ENCODE data around the gene THAP11.
A peak's percentile ranks its signal among the peaks of the same experiment; 100 is the strongest.
"Not testable (repeated sequence)": the region's sequence is repeated elsewhere in the genome, so short reads cannot be mapped to it uniquely, and the experiment has no call there.

THAP11 gene

DNA sequence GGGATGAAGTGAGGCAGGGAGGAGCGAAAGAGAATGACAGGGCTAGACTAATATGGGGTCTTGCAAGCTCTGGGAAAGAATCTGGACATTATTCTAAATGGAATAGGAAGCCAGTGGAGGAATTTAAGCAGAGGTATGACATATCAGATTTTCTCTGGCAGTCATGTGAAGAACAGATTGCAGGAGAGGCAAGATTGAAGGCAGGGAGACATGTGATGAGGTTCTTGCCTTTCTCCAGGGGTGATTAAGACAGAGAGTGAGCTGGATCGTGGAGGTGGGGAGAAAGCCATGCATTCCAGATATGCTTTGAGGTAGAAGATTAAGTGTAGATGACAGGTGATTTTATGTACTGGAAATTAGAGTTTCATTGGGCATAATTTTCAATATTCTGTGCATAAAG lies 4.3 kb upstream of the THAP11 start:
- no peak for DNase-seq

DNA sequence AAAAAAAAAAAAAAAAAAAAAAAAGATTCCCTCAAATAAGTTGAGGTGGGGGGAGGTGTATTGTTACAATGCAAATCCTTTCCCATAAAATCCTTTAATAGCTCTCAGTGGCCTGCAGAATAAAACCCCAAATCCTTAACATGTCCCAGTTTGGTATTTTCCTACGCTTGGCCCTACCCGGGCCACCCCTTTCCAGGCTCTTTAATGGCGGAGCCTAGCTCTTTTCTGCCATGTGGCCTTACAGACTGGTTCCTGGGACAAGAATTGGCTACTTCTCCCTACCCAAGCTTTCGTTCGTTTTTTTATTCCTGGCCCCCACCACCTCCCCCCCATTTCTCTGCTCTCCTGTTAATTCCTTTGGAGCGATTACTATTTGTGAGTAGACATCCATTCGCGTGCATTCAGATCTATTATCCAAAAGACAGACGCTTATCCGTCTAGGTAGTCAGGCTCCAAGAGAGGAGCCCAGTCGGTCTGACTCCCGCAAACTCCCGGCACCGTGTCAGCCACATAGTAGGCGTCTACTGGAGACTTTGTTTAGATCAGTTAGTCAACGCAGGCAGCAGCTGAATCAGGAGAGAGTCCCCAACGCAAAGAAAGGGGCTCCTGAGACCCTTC lies 813 bp upstream of the THAP11 start:
- DNase-seq, result no peak

DNA sequence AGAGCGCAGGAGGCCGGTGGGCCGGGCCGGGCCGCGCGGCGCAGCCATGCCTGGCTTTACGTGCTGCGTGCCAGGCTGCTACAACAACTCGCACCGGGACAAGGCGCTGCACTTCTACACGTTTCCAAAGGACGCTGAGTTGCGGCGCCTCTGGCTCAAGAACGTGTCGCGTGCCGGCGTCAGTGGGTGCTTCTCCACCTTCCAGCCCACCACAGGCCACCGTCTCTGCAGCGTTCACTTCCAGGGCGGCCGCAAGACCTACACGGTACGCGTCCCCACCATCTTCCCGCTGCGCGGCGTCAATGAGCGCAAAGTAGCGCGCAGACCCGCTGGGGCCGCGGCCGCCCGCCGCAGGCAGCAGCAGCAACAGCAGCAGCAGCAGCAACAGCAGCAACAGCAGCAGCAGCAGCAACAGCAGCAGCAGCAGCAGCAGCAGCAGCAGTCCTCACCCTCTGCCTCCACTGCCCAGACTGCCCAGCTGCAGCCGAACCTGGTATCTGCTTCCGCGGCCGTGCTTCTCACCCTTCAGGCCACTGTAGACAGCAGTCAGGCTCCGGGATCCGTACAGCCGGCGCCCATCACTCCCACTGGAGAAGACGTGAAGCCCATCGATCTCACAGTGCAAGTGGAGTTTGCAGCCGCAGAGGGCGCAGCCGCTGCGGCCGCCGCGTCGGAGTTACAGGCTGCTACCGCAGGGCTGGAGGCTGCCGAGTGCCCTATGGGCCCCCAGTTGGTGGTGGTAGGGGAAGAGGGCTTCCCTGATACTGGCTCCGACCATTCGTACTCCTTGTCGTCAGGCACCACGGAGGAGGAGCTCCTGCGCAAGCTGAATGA lies 606 bp downstream of the THAP11 start:
- peak; percentile 67 for DNase-seq

DNA sequence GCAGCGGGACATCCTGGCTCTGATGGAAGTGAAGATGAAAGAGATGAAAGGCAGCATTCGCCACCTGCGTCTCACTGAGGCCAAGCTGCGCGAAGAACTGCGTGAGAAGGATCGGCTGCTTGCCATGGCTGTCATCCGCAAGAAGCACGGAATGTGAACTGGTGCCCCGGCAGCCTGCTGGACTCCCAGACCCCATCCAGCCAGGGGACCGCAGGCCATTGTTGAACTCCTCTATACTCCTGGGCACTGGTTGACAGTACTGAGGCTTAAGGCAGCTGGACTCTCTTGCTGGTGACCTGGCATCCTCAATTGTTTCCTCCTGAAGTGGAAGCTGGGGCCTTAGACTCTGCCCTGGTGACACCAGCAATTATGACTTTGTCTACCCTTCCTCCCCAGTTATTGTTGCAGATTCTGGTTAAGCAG lies 1.2 kb downstream of the THAP11 start:
- DNase-seq, result no peak

DNA sequence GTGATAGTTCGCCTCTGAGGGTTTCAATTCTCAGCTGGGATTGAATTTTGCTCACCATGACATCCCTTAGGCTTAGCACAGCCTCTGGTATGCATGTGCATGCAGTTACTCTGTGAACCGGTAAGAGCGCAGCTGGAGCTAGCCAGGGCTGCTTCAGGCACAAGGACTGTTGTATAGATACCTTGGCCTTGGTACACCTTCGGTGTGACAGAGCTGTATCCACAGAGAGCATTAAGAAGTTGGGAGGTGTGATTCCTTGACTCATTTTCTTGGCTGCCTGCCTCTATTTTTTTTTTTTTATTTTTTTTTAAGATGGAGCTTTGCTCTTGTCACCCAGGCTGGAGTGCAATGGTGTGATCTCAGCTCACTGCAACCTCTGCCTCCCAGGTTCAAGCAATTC lies 2.4 kb downstream of the THAP11 start:
- DNase-seq, result no peak

DNA sequence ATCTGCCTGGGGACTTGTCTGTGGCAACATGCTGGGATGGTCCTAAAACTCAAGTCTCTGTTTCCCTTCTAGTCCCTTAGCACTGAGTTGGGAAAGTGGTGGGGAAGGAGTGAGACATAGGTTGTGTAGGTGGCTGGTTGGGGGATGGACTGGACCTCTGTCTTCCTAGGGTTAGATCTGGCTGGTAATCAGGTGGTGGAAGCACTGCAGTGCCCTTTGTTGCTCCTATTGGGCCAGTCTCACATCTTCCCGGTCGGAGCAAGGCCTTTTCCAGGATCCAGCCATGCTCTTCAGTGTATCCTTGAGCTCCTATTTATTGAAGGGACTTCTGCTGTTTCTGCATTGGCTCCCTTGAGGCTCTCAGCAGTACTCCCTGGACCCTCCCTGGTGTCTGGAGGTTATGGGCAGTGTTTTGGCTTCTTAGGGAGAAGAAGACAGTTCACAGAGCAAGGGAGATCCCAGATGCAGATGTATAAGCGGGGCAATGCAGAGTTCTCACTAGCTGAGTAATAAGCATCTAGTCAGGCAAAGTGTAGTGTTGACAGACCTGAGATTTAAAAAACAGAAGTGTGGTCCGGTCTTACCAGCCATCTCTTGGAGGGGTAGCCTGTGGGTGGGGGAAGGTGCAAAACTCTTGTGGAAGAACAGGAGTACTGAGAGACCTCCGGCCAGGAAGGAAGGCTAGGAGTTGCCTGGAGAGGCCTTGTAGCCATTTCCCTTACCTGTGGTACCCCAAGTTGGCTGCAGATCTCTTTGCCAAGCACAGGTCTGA lies 3.4 kb downstream of the THAP11 start:
- DNase-seq, result no peak

DNA sequence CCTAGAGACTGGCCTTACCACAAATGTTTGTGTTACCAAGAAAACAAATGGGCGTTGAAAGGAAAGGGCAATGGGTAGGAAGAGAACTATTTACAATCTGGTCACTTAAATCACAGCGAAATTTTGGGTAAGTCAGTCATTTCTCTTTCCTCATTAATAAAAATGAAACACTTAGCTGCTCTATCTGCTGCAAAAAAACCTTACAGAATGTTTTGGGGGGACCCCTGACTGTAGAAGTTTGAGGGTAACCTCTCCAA lies 3.9 kb downstream of the THAP11 start:
- DNase-seq, result no peak

DNA sequence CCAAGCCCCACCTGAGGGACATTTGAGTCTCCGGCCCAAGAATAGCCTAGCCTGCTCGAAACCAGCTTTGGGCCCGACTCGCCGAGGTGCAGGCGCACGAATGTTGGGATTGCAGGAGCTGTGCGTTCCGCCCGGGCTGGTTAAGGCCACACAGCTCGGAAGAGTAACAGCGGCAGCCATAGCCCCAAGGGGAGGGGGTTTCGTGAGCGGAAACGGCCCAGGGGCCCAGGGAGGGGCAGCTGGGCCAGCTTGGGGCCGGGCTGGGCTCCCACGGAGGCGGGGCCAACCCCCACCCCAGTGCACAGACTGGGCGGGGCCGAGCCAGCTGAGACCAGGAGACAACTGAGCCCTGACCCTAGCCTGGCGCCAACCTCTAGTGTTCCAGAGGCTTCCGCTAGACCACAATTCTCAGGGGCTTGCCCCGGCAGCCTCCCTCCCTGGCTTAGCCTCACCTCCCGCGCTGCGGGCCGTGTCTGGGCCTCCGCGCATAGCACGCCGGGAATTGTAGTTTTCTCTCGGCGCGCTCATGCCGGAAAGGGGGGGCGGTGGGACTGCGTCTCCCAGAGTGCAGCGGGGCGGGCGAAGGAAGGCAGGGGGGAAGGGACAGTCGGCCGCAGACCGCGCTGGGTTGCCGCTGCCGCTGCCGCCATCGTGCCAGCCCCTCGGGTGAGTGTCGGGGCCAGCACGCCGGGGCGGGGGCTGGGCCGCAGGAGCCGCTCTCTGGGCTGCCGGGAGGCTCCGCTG lies 4.4 kb downstream of the THAP11 start, which contains the start of gene NUTF2:
Gene NUTF2 (plus strand): TSS at position 614 of the 744 bp plus-strand sequence. CDS start 18,198 bp downstream, outside the sequence.
- peak; percentile 96 for DNase-seq

DNA sequence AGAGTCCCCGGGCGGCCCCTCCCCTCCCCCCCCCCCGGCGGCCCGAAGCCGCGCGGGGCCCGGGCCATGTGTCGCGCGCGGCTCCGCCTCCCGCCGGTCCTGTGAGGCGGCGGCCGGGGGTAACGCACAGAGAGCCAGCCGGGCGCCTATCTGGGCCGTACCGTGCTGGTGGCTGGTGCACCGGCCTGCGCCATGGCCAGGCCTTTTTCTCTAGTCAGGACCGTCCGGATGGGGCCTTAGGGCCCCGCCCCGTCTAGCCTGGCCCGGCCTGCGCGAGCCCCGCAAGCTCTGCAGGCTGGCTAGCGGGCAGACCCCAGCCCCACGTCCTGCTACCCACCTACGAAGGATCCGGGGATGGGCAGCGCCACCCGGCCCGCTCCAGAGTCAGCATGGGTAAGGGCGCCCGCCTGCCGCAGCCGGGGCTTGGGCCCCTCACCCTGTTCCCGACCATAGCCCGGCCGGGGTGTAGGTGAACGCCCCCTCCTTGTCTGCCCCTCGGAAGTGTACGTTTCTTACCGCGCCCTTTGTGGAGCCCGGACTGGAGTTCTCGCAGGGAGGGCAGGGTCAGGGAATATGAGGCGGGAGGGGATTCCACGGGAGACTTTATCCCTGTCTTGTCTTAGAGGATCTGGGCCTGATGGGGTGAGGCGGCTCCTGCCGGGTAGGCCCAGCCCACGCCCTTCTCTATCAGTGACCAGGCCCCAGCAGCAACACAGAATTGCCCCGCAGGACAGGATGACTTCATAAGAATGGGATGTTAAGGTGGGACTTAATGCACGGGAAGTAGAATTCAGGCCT lies 5.1 kb downstream of the THAP11 start, which contains the start of gene CENPT:
Gene CENPT (minus strand): TSS at position 630 of the 798 bp plus-strand sequence. CDS start 13,834 bp downstream, outside the sequence.
- no peak for DNase-seq

DNA sequence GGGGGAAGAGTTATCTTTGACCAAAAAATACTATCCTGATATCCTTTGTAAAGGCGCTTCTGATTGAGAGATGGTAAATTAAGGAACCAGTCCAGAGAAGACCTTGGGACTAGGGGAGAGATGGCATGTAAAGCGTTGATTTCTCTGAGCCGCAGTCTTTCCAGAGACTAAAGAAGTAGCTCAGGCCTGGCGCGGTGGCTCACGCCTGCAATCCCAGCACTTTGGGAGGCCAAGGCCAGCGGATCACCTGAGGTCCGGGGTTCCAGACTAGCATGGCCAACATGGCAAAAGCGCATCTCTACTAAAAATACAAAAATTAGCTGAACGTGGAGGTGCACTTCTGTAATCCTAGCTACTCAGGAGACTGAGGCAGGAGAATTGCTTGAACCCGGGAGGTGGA lies 6.0 kb downstream of the THAP11 start:
- no peak for DNase-seq

DNA sequence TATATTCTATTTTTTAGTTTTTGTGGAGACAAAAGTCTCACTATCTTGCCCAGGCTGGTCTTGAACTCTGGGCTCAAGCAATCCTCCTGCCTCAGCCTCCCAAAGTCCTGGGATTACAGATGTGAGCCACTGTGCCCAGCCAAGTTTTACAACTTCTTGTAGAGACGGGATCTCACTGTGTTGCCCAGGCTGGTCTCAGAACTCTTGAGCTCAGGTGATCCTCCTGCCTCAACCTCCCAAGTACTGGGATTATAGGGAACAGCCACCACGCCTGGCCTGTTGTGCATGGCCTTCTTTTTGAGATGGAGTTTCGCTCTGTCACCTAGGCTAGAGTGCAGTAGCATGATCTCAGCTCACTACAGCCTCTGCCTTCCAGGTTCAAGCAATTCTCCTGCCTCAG lies 11.6 kb downstream of the THAP11 start:
- DNase-seq, result no peak

DNA sequence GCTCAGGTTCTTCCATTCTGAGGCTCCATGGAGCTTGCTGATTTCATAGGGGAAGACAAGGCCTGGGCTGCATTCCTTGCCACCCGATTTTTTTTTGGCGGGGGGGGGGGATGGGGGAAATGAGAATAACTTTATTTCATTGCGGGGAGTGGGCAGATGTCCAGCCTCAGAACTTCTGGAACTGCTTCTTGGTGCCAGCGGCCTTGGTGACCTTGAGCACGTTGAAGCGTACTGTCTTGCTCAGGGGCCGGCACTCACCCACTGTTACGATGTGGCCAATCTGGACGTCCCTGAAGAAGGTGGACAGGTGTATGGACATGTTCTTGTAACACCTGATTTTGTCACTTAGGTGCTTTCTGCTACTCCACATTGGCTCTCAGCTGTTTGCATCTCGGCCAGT lies 13.7 kb downstream of the THAP11 start:
- DNase-seq, result no peak

DNA sequence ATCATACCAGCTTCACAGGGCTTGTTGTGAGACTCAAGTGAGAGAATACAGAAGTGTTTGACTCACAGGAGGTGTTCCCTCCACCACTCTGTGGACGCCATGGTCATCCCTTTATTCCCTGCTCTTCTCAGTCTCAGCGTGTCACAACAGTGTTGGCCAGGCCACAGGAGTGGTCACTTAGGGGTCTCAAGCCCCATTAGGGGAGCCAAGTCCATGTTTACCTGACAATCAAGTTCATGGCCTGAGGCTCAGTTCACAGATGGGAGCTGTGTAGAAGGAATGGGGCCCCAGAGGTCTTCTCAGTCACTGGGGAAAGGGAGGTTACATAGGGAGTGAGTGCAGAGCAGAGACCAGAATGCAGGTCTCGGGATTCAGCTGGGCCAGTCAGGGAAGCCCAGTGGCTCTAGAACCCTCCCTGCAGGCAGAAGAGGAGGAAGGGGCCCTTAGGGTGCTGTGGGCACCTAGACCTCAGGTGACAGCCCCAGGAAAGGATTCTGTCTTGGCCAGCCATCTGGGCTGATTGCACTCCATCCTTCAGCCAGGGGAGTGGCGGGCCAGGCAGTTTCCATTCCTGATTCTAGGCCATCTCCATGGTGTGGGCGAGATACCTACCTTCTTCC lies 14.9 kb downstream of the THAP11 start:
- no peak for DNase-seq

DNA sequence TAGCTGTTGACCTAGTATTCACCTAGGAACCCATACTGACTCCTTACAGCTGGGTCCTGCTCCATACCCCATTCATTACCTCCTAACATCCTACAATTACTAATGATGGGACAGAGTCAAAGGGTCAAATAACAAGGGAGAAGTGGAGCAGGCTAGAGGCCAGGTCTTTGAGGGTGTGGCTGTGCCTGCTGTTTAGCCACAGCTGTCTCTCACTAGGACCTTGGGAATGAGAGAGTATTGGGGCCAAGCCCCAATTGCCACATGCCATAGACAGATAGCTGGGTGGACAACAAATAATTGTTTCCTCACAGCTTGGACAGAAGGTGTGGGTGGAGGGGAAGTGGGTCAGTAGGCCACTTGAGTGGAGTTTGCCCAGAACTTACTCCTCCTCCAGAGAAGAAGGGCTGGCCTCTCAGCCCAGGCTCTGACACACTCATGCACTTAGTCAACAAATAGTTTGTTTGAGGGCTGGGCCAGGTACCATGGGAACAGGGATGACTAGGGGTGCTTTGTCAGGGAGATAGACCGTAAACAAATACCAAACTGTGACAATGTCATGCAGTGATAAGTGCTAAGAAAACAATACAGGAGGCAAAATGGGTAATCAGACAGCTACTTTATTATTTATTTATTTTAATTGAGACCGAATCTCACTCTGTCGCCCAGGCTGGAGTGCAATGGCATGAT lies 15.6 kb downstream of the THAP11 start:
- DNase-seq, result no peak

DNA sequence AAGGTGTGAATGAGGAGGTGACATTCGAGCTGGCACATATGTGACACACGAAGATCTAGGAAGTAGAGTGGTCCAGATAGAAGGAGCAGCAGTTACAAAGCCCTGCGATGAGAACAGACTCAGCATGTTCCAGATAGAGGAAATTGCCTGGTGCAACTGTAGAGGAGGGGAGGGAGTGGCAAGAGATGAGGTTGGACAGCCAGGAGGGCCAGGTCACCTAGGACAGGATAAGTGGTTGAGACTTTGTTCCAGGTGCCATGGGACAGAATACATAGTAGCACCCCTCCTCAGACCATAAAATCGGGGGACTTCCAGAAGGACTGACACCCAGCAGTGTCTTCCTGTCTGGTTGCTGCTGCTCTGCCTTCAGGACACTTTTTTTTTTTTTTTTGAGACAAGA lies 16.4 kb downstream of the THAP11 start:
- DNase-seq, result no peak

DNA sequence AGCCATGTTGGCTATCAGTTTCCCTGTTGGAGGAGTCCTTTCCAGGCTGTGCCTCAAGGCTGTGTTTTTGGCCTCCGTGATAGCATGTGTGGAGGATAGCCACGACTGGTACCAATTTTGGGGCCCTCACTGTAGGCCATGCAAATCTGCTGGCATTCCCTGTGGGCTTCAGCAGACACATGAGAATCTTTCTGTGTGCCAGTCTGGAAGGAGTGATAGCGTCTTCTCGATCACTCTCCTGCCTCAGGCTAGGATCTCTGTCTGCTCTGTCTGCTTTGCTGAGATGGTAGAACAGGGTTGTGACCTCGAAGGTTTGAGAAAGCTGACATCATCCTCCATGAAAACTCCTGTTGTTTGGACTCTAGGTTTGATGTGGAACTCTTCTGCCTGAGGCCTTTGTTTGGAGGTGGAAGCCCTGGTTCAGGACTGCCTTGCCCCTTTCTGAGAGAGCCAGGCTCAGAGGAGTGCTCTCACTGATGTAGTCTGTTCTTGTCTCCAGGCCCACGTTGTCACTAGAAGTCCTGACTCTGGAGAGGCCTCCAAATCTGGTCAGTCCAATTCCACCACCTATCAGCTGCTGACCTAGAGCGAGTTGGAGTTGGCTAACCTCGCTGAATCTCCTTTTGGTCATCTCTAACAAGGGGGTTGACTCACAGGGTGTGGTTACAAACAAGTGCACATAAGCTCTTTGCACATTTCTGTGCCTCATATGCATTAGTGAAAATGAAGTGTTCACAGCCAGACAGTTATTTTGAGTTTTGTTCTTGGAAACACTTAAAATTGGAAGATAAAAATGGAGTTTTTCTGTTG lies 18.7 kb downstream of the THAP11 start:
- no peak for DNase-seq

DNA sequence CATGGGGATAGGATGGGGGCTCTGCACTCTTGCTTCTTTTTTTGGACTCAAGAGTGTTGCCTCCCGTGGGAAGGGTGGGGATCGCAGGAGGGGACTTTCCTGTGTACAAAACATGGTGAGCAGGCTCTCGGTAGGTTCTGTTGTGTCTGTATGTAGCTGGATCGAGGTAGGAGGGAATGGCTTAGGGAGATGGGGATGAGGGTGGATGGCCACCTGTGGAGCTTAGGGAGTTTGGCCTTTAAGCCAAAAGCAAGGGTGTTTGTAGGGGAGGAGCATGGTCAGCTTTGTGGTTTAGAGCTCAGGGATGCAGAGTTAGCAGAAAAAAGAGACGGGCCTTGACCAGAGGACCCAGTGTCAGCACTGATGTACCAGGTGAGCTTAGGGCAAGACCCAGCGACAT lies 19.8 kb downstream of the THAP11 start:
- DNase-seq, result no peak

DNA sequence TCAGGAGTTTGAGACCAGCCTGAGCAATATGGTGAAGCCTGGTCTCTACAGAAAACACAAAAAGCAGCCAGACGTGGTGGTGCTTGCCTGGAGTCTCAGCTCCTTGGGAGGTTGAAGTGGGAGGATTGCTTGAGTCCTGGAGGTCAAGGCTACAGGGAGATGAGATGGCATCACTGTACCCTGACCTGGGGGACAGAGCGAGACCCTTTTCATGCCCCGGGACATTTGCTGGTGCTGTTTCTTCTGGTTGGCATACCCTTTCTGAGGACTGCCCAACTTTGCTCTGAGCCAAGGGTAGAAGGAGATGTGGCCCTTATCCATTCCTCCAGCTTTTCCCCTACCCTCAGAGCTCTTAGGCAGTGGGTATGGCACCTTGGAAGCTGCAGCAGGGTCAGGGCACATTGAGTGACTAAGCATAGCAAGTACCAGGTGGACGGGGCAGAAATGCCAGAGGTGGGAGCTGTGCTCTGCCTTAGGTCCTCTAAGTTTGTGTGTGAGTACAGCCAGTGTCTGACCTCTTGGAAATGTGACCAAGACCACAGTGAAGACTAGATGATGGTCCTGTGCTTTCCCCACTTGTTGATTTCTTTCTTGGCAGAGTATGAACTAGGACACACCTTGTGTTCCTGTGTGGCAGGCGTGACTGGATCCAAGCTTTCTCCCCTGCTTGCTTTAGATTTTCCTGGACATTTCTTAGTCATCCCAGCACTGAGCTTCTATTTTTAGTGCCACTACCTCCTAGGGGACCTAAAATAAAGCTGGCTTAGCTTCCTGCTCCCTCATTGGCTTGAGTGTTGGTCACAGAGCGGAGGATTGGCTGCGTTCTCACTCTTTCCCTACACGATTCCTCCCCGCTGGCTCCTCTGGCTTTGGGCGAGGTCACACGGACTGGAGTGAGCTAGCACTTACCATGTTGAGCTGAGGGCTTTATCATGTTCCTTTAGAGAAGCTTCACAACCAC lies 20.8 kb downstream of the THAP11 start:
- no peak for DNase-seq

DNA sequence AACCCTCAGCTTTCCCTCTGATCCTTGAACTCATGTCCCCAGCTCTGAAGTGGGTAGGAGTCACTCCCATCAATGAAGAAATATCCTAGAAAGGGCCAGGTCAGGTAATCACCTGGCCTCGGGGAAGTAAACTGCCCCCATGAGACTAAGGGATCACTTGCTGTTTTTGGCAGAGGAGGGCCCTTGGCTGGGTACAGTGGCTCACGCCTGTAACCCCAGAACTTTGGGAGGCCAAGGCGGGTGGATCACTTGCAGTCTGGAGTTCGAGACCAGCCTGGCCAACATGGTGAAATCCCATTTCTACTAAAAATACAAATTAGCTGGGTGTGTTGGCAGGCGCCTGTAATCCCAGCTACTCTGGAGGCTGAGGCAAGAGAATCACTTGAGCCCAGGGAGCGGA lies 21.9 kb downstream of the THAP11 start:
- not testable (repeated sequence) for DNase-seq
